ENCODE results near the gene FAM81B.

The FAM81B gene

GRCh38 chr5:95439801-95440493 is 48.8 kb downstream of the FAM81B start:
- CTCF ChIA-PET = no interaction called here
- Histone ChIP-seq H3K4me3 (ENCODE audit: low read depth, low read length) (no peak overlapping the region), H3K9me3 (ENCODE audit: control insufficient read depth, insufficient read depth, low read depth, low read length) (no peaks in the 10 kb centered on the region), H3K36me3 (ENCODE audit: control insufficient read depth in 2 of 2, insufficient read depth in 1 of 2, low read length in 2 of 2) (no peaks in the 10 kb centered on the region), H3K27ac (ENCODE audit: extremely low read depth, low read depth, low read length) (no peak overlapping the region), H3K4me1 (ENCODE audit: control insufficient read depth, insufficient read depth, low read length) (no peaks in the 10 kb centered on the region)
- TF ChIP-seq ZNF324 (tag by site-specific recombination; IDR thresholded peaks at IDR 0.05) = no peak
- TF ChIP-seq HIC1 (tag by site-specific recombination; IDR thresholded peaks at IDR 0.05) = no peak
- no peak for TF ChIP-seq PATZ1 (tag by site-specific recombination; IDR thresholded peaks at IDR 0.05)
- TF ChIP-seq, protein P1, sequence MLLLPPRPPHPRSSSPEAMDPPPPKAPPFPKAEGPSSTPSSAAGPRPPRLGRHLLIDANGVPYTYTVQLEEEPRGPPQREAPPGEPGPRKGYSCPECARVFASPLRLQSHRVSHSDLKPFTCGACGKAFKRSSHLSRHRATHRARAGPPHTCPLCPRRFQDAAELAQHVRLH (tag by site-specific recombination; IDR thresholded peaks at IDR 0.05) = no peak
- no peak for TF ChIP-seq SCRT1 (tag by site-specific recombination; IDR thresholded peaks at IDR 0.05; ENCODE audit: borderline replicate concordance)
- no peak for TF ChIP-seq ZNF701 (tag by site-specific recombination; IDR thresholded peaks at IDR 0.05)
- TF ChIP-seq ZSCAN5A (tag by site-specific recombination; IDR thresholded peaks at IDR 0.05) = no peak
- TF ChIP-seq ZNF791 (tag by site-specific recombination; IDR thresholded peaks at IDR 0.05) = no peak
- TF ChIP-seq WT1 (tag by site-specific recombination; IDR thresholded peaks at IDR 0.05) = no peak
- no peak for TF ChIP-seq GLI2 (tag by site-specific recombination; IDR thresholded peaks at IDR 0.05; ENCODE audit: borderline replicate concordance, low read depth)
- TF ChIP-seq ZNF626 (tag by site-specific recombination; IDR thresholded peaks at IDR 0.05) = no peak
- POLR2A ChIA-PET = no interaction called here

DNA sequence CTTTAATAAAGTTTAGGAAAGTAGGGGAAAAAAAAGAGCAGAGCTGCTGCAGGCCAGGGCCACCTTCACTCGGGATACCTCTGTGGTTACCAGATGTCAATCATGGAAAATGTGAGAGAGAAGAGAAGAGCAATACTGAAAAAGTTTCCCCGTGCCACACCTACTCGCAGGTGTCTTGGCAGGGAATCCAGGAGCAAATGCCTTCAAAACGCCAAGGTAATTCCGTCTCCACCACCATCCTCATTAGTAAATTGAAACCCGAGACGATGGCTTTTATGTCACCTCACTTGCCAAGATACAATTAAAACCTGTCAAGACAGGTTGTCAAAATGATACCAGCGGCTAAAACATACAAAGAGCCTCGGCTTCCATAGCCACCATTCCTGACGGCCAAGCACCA is 49.7 kb downstream of the FAM81B start:
- no peak overlapping the region for H3K27ac ChIP-seq (ENCODE audit: extremely low read depth, low read depth, low read length)
- no peaks in the 10 kb centered on the region for H3K9me3 ChIP-seq (ENCODE audit: control insufficient read depth, insufficient read depth, low read depth, low read length)
- ChIA-PET POLR2A (no interaction called here), CTCF (interaction anchor here (0.6 kb wide), 1 partner anchor 417 kb away, joined by 3 read pairs; no protein-coding TSS in a partner anchor)
- H3K4me3 ChIP-seq (ENCODE audit: low read depth, low read length) = no peak overlapping the region
- H3K4me1 ChIP-seq (ENCODE audit: control insufficient read depth, insufficient read depth, low read length) = no peaks in the 10 kb centered on the region
- H3K36me3 ChIP-seq (ENCODE audit: control insufficient read depth in 2 of 2, insufficient read depth in 1 of 2, low read length in 2 of 2) = no peaks in the 10 kb centered on the region
- no peak for TF ChIP-seq ZBTB48 (tag by site-specific recombination; IDR thresholded peaks at IDR 0.05)
- TF ChIP-seq ZNF624 (tag by site-specific recombination; IDR thresholded peaks at IDR 0.05) = no peak
- no peak for TF ChIP-seq ZSCAN18 (tag by site-specific recombination; IDR thresholded peaks at IDR 0.05)
- no peak for TF ChIP-seq ZNF555 (tag by site-specific recombination; conservative IDR thresholded peaks at IDR 0.05)
- TF ChIP-seq SP2 (tag by site-specific recombination; IDR thresholded peaks at IDR 0.05) = no peak
- no peak for TF ChIP-seq ZNF292 (tag by site-specific recombination; IDR thresholded peaks at IDR 0.05; ENCODE audit: borderline replicate concordance, low read depth)
- no peak for TF ChIP-seq ZXDB (tag by site-specific recombination; IDR thresholded peaks at IDR 0.05)

Data from HEK293 (cell line).